OCI-LY7 (cell line): ENCODE data around the gene SNTB2. TPM values are rescaled to one million over a fixed set of nuclear protein-coding genes. Genes with fewer than 3 reads are reported as not detected.

Experiments used
- BruUV-seq: library from RNA; stranded (reverse); fragments of 400-500 nt; replicated peaks from 2 replicates; lab custom pipeline; 2021; lab: Mats Ljungman, UMichigan
- CTCF ChIA-PET: fragments of 300-600 bp; sonication (Branson Sonifier 250); formaldehyde crosslinking; loops from one replicate; lab custom pipeline; 2022; ENCODE audit warnings: antibody characterized with exemption; ENCODE audit not compliant: unreplicated experiment; lab: Charles Lee
- POLR2A ChIA-PET: fragments of 300-600 bp; sonication (Branson Sonifier 250); formaldehyde crosslinking; loops from one replicate; lab custom pipeline; 2022; ENCODE audit warnings: antibody characterized with exemption; lab: Charles Lee
- DNase-seq: peaks from one replicate; pipeline ENCODE4 v3.0.0-alpha.2; 2015; ENCODE audit warnings: low spot score
- H2AFZ ChIP-seq: fragments of 200-600 bp; sonication (generic), shearing (Covaris generic); 2 replicates; pipeline ENCODE4 v1.6.1; 2014; ENCODE audit warnings: mild to moderate bottlenecking, antibody characterized with exemption, low read length, moderate library complexity
- H3K27ac ChIP-seq: fragments of 200-600 bp; sonication (generic); 2 replicates; pipeline ENCODE4 v1.5.1; 2014; ENCODE audit warnings: mixed run types, low read depth, mild to moderate bottlenecking, moderate library complexity, low read length, inconsistent platforms; ENCODE audit not compliant: poor library complexity, severe bottlenecking
- H3K36me3 ChIP-seq: fragments of 200-600 bp; sonication (generic); 2 replicates; pipeline ENCODE4 v1.6.1; 2014; ENCODE audit warnings: mild to moderate bottlenecking, antibody characterized with exemption, low read length, moderate library complexity, mixed read lengths; ENCODE audit not compliant: insufficient read depth
- H3K4me1 ChIP-seq: fragments of 200-600 bp; sonication (generic); 2 replicates; pipeline ENCODE4 v1.5.1; 2014; ENCODE audit warnings: mild to moderate bottlenecking, low read length; ENCODE audit not compliant: insufficient read depth, poor library complexity, severe bottlenecking
- H3K4me2 ChIP-seq: fragments of 200-600 bp; sonication (generic); 2 replicates; pipeline ENCODE4 v1.6.1; 2014; ENCODE audit warnings: mild to moderate bottlenecking, low read length
- H3K4me3 ChIP-seq: fragments of 200-600 bp; sonication (generic); 2 replicates; pipeline ENCODE4 v1.5.1; 2014; ENCODE audit warnings: mild to moderate bottlenecking, low read depth, low read length; ENCODE audit not compliant: poor library complexity, severe bottlenecking
- H3K79me2 ChIP-seq: fragments of 200-600 bp; sonication (generic); 2 replicates; pipeline ENCODE4 v1.6.1; 2016; ENCODE audit warnings: low read depth, mild to moderate bottlenecking, low read length, moderate library complexity, mixed read lengths; ENCODE audit not compliant: insufficient read depth
- H3K9me2 ChIP-seq: fragments of 200-600 bp; sonication (generic); 2 replicates; pipeline ENCODE4 v1.6.1; 2016; ENCODE audit warnings: mild to moderate bottlenecking, low read length, mixed read lengths; ENCODE audit not compliant: insufficient read depth
- H3K9me3 ChIP-seq: fragments of 200-600 bp; sonication (generic); 2 replicates; pipeline ENCODE4 v1.6.1; 2014; ENCODE audit warnings: mild to moderate bottlenecking, mixed run types, low read length, mixed read lengths
- H4K20me1 ChIP-seq: fragments of 200-600 bp; sonication (generic); 2 replicates; pipeline ENCODE4 v1.6.1; 2014; ENCODE audit warnings: mild to moderate bottlenecking, antibody characterized with exemption, low read length, moderate library complexity, mixed read lengths; ENCODE audit not compliant: insufficient read depth
- EZH2phosphoT487 ChIP-seq: fragments of 200-600 bp; sonication (generic); IDR thresholded peaks from 2 replicates; pipeline ENCODE4 v1.6.1; 2018; ENCODE audit warnings: low read depth, borderline replicate concordance, mild to moderate bottlenecking, mixed run types, antibody characterized with exemption, low read length, moderate library complexity, mixed read lengths
- intact Hi-C: fragments of 100-400 bp; cut with micrococcal nuclease; formaldehyde crosslinking; loops from one replicate; pipeline ENCODE4 v1.10.0; 2022; ENCODE audit not compliant: unreplicated experiment
- total RNA-seq, 2 experiments: library from RNA; depleted of rRNA in 1 of 2; stranded (reverse); fragments of >200 nt in 1 of 2; shearing (Covaris generic) in 1 of 2; gene quantifications; 2 replicates each; pipeline ENCODE4 v1.2.3, GENCODE V29; 2014 to 2022
- TF ChIP-seq, protein P1 (sequence below): fragments of 200-600 bp; sonication (generic); conservative IDR thresholded peaks from 2 replicates; pipeline ENCODE4 v1.5.1; 2014; ENCODE audit warnings: mild to moderate bottlenecking, antibody characterized with exemption, low read length, moderate library complexity, mixed read lengths

SNTB2 gene
- total RNA-seq, 2 experiments from 2014 or later, result 21.2 to 34.1 TPM

DNA sequence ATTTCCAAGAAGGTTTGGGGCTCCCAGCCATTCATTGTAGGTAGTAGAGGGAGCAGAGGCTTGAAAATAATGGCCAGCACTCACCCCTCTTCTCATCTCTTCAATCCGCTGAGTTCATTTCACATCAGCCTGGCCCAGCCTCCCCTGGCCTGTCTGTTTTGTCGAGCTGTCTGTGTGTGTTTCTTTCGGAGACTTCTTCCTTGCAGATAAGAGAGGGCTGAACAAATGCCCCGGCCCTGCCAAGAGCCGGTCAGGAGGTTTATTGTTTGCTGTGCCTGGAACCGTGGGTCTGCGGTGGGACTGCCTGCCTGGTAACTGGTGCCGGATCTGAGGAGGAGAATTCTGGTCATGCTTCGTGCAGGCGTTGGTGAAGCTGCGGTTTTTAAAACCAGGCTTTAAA lies 127.6 kb downstream of the SNTB2 start:
- CTCF ChIA-PET, result no interaction called here
- H3K36me3 ChIP-seq, result peaks cover 59% of the 10 kb centered on the region
- BruUV-seq, result no TSS peak
- H2AFZ ChIP-seq, result no peak overlapping the region
- peaks cover 31% of the 10 kb centered on the region for H3K79me2 ChIP-seq
- H3K27ac ChIP-seq, result no peak overlapping the region
- intact Hi-C loops, result no loop called here
- H3K4me1 ChIP-seq, result peaks cover 12% of the 10 kb centered on the region
- H3K4me3 ChIP-seq, result no peak overlapping the region
- no peaks in the 10 kb centered on the region; the same call in 1 of the 2 replicates for H4K20me1 ChIP-seq
- POLR2A ChIA-PET, result interaction anchor here (1.2 kb wide), 1 partner anchor 13 kb away, joined by 5 read pairs; no protein-coding TSS in a partner anchor
- no peak for TF ChIP-seq EZH2phosphoT487
- TF ChIP-seq, protein P1, sequence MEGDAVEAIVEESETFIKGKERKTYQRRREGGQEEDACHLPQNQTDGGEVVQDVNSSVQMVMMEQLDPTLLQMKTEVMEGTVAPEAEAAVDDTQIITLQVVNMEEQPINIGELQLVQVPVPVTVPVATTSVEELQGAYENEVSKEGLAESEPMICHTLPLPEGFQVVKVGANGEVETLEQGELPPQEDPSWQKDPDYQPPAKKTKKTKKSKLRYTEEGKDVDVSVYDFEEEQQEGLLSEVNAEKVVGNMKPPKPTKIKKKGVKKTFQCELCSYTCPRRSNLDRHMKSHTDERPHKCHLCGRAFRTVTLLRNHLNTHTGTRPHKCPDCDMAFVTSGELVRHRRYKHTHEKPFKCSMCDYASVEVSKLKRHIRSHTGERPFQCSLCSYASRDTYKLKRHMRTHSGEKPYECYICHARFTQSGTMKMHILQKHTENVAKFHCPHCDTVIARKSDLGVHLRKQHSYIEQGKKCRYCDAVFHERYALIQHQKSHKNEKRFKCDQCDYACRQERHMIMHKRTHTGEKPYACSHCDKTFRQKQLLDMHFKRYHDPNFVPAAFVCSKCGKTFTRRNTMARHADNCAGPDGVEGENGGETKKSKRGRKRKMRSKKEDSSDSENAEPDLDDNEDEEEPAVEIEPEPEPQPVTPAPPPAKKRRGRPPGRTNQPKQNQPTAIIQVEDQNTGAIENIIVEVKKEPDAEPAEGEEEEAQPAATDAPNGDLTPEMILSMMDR, result no peak
- H3K9me2 ChIP-seq, result no peaks in the 10 kb centered on the region
- H3K9me3 ChIP-seq, result no peaks in the 10 kb centered on the region
- H3K4me2 ChIP-seq, result no peak overlapping the region
- no peak for DNase-seq

DNA sequence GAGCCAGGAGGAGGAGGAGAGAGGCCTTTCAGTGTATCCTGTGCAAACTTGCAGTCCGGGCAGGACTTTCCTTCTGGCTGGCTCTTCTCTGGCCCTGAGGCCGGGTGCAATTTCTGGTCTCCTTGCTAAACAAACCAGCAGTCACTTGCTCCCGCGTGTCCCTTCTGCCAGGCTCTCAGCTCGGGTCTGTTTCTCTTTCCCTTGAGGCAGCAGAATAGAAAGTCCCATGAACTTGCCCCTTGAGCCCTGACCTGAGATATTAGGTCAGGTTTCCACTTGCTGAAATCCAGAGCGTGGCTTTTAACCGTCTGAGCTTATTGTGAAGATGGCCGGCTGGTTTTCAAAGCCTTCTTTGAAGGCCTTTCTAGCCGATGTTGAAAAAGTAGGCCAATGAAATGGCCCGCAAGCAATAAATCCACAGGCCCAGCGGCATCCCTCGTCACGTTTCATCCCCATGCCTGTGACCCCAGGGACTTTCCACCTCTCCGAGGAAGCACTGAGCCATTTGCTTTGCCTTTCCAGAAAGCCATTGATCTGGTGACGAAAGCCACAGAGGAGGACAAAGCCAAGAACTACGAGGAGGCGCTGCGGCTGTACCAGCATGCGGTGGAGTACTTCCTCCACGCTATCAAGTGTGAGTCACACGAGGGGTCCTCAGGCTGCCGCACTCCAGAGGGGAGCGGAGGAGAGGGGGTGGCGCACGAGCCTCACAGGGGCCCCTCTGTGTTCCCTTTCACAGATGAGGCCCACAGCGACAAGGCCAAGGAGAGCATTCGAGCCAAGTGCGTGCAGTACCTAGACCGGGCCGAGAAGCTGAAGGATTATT lies 128.7 kb downstream of the SNTB2 start:
- peaks cover 8% of the 10 kb centered on the region for H3K4me1 ChIP-seq
- no peak overlapping the region for H3K27ac ChIP-seq
- peaks cover 70% of the 10 kb centered on the region for H3K36me3 ChIP-seq
- no peak for DNase-seq
- no peak overlapping the region for H3K4me2 ChIP-seq
- H3K4me3 ChIP-seq, result no peak overlapping the region
- H4K20me1 ChIP-seq, result no peaks in the 10 kb centered on the region; the same call in 1 of the 2 replicates
- no peaks in the 10 kb centered on the region for H3K9me2 ChIP-seq
- no peak for TF ChIP-seq EZH2phosphoT487
- TF ChIP-seq, protein P1, result no peak
- peaks cover 31% of the 10 kb centered on the region for H3K79me2 ChIP-seq
- intact Hi-C loops, result no loop called here
- ChIA-PET CTCF (no interaction called here), POLR2A (interaction anchor here (1.2 kb wide), 1 partner anchor 11 kb away, joined by 5 read pairs; no protein-coding TSS in a partner anchor)
- H2AFZ ChIP-seq, result no peak overlapping the region
- BruUV-seq, result no TSS peak
- no peaks in the 10 kb centered on the region for H3K9me3 ChIP-seq

DNA sequence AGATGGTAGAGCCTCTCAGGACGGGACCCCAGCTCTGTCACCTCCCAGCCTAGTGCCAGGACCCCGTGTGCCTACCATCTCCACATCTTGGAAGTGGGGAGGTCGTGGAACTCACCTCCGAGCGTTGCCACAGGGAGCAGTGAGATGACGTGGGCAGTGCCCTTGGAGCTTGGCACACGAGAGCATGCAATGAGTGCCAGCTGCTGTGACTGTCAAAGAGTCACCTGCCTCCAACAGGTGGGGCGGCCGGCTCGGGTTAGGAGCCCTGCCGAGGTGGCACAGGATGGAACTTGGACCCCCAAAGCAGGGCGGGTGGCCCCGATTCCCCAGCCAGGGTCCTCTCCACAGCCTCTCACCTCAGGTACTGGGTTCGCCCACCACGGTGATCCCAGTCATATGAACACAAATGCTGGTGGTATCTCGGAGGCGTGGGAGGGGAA lies 129.7 kb downstream of the SNTB2 start:
- Histone ChIP-seq H3K9me2 (no peaks in the 10 kb centered on the region), H4K20me1 (peaks cover under 1% of the 10 kb centered on the region; the same call in 1 of the 2 replicates), H3K36me3 (peaks cover 79% of the 10 kb centered on the region), H3K4me3 (no peak overlapping the region), H3K4me1 (peaks cover 7% of the 10 kb centered on the region), H3K4me2 (no peak overlapping the region), H3K9me3 (no peaks in the 10 kb centered on the region), H3K27ac (no peak overlapping the region), H3K79me2 (peaks cover 31% of the 10 kb centered on the region), H2AFZ (no peak overlapping the region)
- no peak for DNase-seq
- ChIA-PET CTCF (no interaction called here), POLR2A (no interaction called here)
- TF ChIP-seq, protein P1, result no peak
- TF ChIP-seq EZH2phosphoT487, result no peak
- no TSS peak for BruUV-seq
- intact Hi-C loops, result no loop called here
